MG63 (cell line): Measurements from ENCODE around the gene SLC35B2. TPM values are rescaled to one million over a fixed set of nuclear protein-coding genes. Genes with fewer than 3 reads are reported as not detected.

Experiments
- total RNA-seq: library from RNA; depleted of rRNA; stranded (reverse); fragments of >200 nt; shearing (Covaris generic); gene quantifications from 2 replicates; pipeline ENCODE4 v1.2.3, GENCODE V29; 2014; ENCODE audit warnings: low replicate concordance; rRNA removed

The SLC35B2 gene
- total RNA-seq, 1 experiment from 2014 or later: 631 TPM

Other genes starting within 250 kb of the SLC35B2 start
- gene MRPL14, start 130.1 kb downstream of the SLC35B2 start, total RNA-seq: 362 and 399 TPM in 2 replicates
- 18.4 and 35.3 TPM in 2 replicates for gene TMEM63B, start 130.0 kb downstream of the SLC35B2 start, total RNA-seq
- gene CAPN11, start 98.7 kb downstream of the SLC35B2 start, total RNA-seq: not detected in 2 replicates
- not detected in 2 replicates for gene MYMX, start 40.6 kb downstream of the SLC35B2 start, total RNA-seq
- gene SLC29A1, start 33.9 kb downstream of the SLC35B2 start, total RNA-seq: 118 and 130 TPM in 2 replicates
- gene HSP90AB1, start 10.4 kb downstream of the SLC35B2 start, total RNA-seq: 5,432 and 5,573 TPM in 2 replicates
- 24.4 and 35.2 TPM in 2 replicates for gene NFKBIE, start 8.0 kb upstream of the SLC35B2 start, total RNA-seq
- gene TMEM151B, start 12.9 kb upstream of the SLC35B2 start, total RNA-seq: 0.20 TPM in 1 of 2 replicates, not detected in the other
- 52.9 and 92.6 TPM in 2 replicates for gene AARS2, start 55.8 kb upstream of the SLC35B2 start, total RNA-seq
- not detected in 2 replicates for gene SPATS1, start 85.1 kb upstream of the SLC35B2 start, total RNA-seq
- 89.6 and 116 TPM in 2 replicates for gene CDC5L, start 130.2 kb upstream of the SLC35B2 start, total RNA-seq